SK-N-SH (cell line): ENCODE measurements around the gene MOK.

Source experiments
- CTCF ChIP-seq: fragments of 200-600 bp; sonication (generic); IDR thresholded peaks from 2 replicates; pipeline ENCODE4 v1.6.1; 2017; ENCODE audit warnings: antibody characterized with exemption, mild to moderate bottlenecking, moderate library complexity
- EP300 ChIP-seq, 2 experiments: IDR thresholded peaks; 2 replicates each; pipeline versions ENCODE4 v1.4.0 to v1.6.1; 2012; ENCODE audit warnings: borderline replicate concordance in 1 of 2, low read depth in 1 of 2, low read length in 1 of 2
- EZH2phosphoT487 ChIP-seq: fragments of 200-600 bp; sonication (generic); IDR thresholded peaks from 2 replicates; pipeline ENCODE4 v1.6.1; 2017; ENCODE audit warnings: low read depth, mixed run types, mild to moderate bottlenecking, antibody characterized with exemption, moderate library complexity, borderline replicate concordance
- FOXM1 ChIP-seq: IDR thresholded peaks from 2 replicates; pipeline ENCODE4 v1.4.0; 2012; ENCODE audit warnings: low read depth, mild to moderate bottlenecking
- GABPA ChIP-seq: IDR thresholded peaks from 2 replicates; pipeline ENCODE4 v1.4.0; 2012; ENCODE audit warnings: low read depth, mild to moderate bottlenecking
- MXI1 ChIP-seq: IDR thresholded peaks from 2 replicates; pipeline ENCODE4 v1.6.1; 2012; ENCODE audit warnings: mild to moderate bottlenecking, low read depth, low read length, improper control_type of control experiment
- NRF1 ChIP-seq: IDR thresholded peaks from 2 replicates; pipeline ENCODE4 v1.6.1; 2012; ENCODE audit warnings: low read depth, mild to moderate bottlenecking, low read length
- POLR2AphosphoS5 ChIP-seq: IDR thresholded peaks from 2 replicates; pipeline ENCODE4 v1.6.1; 2012; ENCODE audit warnings: low read depth, low read length
- RAD21 ChIP-seq: IDR thresholded peaks from 2 replicates; pipeline ENCODE4 v1.6.1; 2012; ENCODE audit warnings: mild to moderate bottlenecking, low read length
- RXRA ChIP-seq: IDR thresholded peaks from 2 replicates; pipeline ENCODE4 v1.4.0; 2012; ENCODE audit warnings: low read depth, mild to moderate bottlenecking, borderline replicate concordance
- SMC3 ChIP-seq: IDR thresholded peaks from 2 replicates; pipeline ENCODE4 v1.6.1; 2012; ENCODE audit warnings: low read depth, low read length, improper control_type of control experiment
- YY1 ChIP-seq: IDR thresholded peaks from 2 replicates; pipeline ENCODE4 v1.4.0; 2012; ENCODE audit warnings: low read depth, mild to moderate bottlenecking
- TF ChIP-seq, protein P1 (sequence below): IDR thresholded peaks from 2 replicates; pipeline ENCODE4 v1.4.0; 2012; ENCODE audit warnings: low read depth

DNA sequence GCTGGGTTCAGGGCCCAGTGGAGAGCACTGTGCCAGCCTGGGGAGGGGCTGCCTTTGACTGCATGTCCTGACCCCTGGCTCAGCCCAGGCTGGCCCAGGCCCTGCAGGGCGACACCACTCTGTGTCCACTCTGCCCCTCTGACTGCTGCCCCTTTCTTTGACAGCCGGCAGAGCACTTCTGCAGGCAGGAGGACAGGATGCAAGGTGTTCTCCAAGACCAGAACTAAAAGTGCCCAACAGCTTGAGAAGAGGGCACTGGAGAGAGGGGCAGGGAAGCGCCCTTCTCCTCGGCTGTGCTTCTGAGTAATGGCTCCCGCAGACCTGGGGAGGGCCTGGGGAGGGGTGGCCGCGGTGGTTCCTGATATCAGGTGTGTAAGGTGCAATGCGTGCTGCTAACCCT is 92.6 kb downstream of the MOK start:
- TF ChIP-seq RXRA (no peak), CTCF (no peak), EZH2phosphoT487 (no peak), POLR2AphosphoS5 (no peak), FOXM1 (no peak), GABPA (no peak), SMC3 (no peak), EP300 (IDR thresholded peaks at IDR 0.05; ENCODE audit: borderline replicate concordance in 1 of 2, low read depth in 1 of 2, low read length in 1 of 2) (no peak), YY1 (no peak), RAD21 (no peak), MXI1 (no peak), NRF1 (no peak)
- TF ChIP-seq, protein P1, sequence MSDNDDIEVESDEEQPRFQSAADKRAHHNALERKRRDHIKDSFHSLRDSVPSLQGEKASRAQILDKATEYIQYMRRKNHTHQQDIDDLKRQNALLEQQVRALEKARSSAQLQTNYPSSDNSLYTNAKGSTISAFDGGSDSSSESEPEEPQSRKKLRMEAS: no peak
